HG03460 (cell line): ENCODE measurements around the gene P2RX5.

Experiments
- ATAC-seq: cut with Tn5 transposase; IDR thresholded peaks from one replicate; pipeline ENCODE4 v1.9.1; 2021; ENCODE audit not compliant: unreplicated experiment

The P2RX5 gene

DNA sequence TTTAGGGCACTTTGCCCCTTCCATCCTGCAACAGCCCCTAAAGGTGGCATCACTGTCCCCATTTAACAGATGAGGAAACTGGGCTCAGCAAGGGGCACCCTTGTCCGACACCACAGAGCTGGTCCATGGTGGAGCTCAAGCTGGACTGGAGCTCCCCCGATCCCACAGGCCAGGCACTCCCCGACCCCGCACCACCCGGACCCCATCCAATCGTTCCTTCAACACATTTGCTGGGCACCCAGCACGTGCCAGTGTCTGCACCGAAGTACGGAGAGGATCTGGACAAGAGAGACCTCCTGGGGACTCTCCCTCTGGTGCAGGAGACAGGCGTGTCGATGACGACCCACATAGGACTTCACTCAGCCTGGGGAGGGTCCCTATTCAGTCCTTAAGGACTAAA lies 13.9 kb downstream of the P2RX5 start:
- ATAC-seq, result no peak

DNA sequence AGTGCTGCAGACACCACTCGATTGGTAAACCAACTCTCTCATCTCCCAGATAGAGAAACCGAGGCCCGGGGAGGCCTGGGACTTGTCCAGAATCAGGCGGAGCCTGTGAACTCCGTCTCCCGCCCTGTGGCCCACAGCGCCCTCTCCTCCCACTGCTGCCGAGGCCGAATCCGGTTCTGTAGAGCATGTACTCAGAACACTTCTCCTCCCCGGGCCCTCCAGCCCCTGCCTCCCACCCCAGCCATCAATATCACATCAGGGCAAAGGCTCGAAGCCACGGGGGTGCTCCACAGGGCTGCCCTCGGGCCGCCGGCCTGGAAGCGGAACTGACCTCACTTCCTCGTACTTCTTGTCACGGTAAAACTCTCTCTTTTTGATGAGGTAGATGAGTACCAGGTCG lies 14.4 kb downstream of the P2RX5 start:
- no peak for ATAC-seq

DNA sequence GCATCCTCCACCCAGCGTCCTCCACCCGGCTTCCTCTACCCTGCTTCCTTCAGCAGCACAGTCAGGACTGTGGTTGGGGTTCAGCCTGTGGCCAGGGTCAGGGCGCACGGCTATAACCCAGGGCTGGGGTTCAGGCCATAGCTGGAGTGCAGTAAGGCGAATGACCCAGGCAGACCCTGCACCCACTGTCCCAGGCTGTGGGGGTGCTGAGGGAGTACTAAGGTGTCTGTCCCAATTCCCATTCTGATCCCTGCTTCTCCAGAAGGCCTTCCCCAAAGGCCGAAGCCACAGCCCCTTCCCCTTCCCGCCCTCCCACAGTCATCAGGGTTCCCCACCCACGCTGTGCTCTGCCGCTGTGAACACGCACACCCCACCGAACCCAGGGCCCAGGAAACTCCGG lies 14.9 kb downstream of the P2RX5 start:
- no peak for ATAC-seq

DNA sequence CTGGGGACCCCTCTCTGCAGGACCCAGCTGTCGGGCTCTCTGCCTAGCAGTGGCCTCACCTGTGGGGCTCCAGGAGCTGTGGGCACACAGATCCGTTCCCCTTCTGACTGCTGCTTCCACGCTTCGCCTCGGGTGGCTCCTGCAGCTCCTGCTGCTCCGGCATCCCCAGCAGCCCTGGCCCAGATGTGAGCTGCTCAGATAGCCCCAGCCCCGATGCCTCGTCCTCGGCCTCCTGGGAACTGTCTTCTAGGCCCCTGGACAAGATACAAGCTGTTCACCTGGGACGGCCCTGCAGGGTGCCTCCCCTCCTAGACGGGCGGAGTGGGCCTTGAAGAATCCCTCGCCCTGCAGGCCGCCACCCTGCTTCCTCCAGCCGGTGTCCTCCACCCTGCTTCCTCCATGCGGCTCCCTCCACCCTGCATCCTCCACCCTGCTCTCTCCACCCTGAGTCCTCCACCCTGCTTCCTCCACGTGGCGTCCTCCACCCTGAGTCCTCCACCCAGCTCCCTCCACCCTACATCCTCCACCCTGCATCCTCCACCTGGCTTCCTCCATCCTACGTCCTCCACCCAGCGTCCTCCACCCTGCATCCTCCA lies 16.3 kb downstream of the P2RX5 start:
- no peak for ATAC-seq

DNA sequence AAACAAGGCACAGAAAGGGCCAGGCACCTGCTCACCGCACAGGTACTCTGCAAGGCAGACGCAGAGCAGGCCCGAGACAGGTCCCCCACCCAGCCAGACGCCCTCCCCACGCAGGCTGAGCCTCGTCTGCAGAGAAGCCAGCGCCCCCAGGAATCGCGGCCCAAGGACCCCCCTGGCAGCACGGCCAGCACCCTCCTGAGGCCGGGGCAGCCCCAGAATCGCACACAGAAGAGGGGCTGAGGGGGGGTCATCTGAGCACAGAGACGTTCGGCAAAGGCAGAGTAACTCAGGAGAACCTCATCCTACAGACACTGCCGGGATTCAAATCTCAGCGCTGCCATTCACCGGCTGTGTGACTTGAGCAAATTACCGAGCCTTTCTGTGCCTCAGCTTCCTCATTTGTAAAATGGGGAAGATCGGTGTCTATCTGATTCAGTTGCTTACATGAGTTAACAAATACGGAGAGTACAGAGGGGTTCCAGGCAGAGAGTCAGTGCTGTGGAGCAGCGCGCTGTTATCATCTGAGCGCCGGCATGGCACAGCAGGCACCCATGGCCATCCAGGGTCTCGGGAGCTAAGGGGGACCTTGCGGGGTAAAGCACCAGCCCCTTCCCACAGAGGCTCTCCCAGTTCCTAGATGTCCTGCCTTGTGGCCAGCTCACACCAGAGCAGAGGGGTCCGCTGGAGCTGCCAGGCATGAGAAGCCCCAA lies 17.0 kb downstream of the P2RX5 start:
- ATAC-seq, result no peak

DNA sequence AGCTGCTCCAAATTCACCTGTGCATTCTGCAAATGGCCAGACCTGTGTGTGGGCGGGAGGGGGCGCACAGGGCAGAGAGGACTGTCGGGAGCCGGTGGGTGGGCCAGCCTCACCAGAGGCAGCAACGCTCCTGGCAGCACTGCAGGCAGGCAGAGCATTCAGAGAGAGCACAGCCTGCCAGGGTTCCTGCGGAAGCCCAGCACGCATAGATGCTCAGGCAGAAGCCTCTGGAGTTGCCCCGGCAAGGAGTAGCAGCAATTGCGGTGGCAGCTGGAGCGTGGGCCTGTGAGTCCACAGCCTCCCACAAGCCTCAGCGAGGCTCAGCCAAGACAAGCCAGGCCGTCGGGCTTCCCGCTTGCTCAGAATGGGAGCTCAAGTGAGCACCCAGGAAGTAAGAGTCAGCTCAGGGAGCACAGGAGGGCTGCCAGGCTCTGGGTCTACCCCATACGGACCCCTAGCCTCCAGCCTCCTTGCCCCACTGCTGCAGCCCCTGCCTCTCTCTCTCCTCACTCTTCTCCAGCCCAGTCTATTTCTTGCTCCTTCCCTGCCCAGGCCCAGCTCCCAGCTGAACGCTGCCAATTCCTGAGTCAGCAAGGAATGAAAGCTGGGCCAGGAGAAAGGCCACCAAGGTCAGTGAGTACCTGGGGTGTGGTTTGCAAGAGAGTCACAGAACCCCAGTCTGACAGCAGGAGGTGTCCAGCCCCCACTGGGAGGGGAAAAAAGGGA lies 17.7 kb downstream of the P2RX5 start:
- no peak for ATAC-seq

DNA sequence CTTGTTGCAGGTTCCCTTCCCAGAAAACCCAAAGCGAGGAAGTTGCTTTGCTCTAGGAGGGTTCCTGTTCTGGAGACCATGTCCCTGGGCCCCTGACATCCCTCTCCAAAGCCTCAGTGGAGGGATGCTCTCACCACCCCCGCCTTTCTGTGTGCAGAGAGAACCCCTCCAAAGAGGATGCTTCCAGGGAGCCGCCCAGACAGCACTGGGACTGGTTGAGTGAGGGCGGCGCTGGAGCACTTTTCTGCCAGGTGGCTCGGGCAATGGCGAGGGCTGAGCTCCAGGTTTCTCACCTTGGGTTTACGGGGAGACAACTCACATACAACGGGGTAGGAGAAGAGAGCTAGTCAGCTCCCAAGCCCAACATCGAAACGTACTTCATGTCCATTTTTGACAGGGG lies 20.1 kb downstream of the P2RX5 start:
- ATAC-seq, result no peak

DNA sequence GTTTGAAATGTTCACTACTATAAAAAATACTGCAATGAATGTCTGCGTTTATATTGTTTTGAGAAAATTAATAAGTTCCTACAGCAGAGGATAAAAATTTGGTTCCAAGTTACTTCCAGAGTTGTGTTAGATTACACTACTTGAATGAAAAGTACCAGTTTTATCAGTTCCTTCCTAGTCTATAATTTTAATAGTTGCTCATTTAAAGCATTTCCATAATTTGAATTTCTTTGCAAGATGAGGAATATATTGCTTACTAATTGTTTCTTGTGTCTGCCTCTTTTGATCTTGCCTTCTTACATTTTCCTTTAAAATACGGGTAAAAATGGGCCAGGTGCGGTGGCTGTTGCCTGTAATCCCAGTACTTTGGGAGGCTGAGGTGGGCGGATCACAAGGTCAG lies 23.4 kb downstream of the P2RX5 start:
- ATAC-seq, result no peak

DNA sequence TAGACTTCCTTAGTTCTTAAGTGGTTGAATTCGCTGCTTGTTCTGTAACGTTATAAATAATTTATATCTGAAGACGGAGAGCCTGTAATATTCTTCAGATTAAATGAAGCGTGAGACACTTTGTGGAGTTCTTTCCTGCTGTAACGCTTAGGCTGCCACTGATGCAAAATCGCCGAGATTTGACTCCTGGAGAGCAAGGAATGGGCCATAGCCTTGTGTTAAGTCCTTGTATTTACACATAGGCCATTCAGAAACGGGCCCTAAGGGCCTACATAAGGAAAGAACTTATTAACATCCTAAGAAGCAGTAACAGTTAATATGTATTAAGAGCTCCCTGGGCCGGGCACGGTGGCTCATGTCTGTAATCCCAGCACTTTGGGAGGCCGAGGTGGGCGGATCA lies 26.4 kb downstream of the P2RX5 start:
- no peak for ATAC-seq

DNA sequence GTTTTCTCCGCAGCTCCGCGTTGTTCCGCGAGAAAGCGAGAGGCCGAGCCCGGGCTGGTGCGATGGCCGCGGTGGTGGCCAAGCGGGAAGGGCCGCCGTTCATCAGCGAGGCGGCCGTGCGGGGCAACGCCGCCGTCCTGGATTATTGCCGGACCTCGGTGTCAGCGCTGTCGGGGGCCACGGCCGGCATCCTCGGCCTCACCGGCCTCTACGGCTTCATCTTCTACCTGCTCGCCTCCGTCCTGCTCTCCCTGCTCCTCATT lies 26.9 kb downstream of the P2RX5 start:
- ATAC-seq, result peak; percentile 3

DNA sequence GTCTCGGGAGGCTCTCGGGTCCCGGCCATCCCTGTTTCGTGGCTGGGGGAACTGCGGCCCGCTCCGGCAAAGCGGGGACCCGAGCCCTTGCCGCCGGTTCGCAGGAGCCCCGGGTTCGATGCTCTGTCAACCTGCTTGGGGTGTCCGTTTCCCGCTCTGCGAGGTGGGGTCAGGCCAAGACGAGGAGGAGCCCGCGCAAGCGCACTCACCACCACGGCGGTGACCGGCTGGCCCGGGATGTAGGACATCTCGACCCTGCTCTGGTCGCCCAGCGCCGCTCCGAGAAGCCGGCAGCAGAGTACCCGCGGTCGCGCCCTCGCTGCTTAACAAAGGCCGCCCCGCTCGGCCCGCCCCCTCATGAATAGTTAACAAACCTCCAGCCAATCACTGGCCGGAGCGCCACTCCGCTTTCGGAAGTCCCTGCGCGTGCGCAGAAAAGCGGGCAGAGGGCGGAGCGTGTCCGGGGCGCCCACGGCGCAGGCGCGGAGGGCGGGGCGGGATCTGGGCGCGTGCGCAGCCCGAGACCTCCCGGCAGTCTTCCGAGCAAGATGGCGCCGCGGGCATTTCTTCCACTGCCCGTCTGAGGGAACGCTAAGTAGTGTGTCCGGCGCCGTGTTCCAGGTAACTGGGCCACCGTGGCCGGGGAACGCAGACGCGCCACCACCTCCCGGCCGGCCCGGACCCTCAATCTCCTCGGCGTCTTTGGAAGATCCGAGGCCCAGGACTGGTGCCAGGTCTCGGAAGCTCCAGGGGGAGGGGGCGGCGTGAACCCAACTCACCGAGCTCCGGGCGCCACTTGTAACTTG lies 27.5 kb downstream of the P2RX5 start, which contains the start of the genes EMC6 and TAX1BP3:
Gene EMC6, plus strand, starts transcription at position 534 of the 806 bp plus-strand sequence. CDS start 335 bp downstream, outside the sequence.
Gene TAX1BP3, minus strand, starts transcription at position 300 of the 806 bp plus-strand sequence. Its CDS starts 52 bp downstream, at position 248.
- ATAC-seq, result peak; percentile 86

DNA sequence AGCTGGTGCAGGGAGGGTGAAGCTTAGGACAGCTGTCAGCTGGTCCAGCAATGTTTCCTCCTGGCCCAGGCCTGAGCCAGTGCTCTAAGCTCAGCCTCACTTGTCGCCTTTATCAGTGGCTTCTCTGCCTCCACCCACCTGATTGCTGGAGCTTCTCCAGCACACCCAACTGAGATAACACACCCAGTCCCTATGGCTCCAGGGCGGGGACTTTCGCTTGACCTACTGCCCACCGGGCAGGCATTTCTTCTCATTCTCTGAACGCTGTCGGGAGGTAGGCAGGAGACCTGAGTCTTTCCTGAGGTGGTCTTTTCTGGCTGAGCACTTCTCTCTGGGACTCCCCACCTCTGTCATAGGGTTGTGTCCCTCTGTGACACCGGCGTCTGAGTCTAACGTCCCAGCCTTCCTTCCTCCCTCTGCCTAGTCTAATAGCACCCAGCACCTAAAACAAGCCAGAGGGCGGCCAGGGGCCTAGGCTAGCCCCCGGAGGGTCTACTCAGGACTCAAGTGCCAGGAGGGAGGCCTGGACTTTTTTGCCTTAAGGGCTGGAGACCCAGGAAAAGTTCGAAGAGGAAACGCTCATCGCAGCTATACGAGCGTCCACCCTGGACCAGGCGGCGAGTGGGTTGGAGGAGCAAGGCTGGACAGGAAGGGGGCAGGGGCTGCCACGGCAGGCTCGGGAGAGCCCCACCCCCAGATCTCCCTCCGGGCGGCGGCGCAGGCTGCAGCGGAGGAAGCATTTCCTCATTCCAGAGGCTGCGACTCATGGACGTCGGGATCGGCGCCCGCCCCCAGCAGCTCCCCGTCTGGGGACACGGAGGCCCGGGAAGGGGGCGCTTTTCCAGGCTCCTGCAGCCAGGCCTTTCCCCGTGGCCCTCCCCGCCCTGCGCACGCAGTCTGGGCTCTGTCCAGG lies 28.3 kb downstream of the P2RX5 start:
- ATAC-seq, result peak; percentile 8

DNA sequence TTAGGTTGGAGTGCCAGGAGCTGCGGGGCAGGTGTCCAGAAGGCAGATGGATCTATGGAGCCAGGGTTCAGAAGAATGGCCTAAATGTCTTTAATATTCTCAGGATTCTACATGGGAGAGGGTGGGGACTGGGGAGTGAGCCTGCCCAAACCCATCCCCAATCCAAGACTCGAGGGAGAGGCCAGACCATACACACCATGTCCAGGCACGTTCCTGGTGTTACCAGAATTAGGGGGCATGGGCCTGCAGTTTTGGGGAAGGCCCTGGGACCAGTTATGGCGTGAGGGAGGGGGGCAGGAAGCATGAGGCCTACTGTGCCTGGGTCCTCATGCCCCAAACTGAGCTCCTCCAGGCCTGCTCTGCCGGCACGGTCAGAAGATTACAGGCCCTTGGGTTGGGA lies 29.4 kb downstream of the P2RX5 start:
- ATAC-seq, result no peak

DNA sequence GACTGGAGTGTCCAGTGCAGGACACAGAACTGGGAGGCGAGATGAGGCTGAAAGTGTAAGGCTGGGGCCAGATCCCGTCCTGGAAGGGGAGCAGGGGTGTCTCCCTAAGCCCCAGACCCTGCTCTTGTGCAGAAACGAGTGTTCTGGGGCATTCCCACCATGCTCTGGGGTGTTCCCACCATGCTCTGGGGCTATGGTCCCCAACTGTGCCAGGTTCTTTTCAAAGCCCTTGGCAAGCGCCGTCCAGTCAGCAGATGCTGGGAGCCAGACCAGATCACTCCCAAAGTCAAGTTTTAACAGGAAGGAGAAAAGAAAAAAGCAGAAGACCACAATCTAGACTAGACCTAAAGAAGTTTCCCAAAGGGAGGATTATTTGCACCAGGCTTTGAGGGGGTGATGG lies 30.1 kb downstream of the P2RX5 start:
- no peak for ATAC-seq

DNA sequence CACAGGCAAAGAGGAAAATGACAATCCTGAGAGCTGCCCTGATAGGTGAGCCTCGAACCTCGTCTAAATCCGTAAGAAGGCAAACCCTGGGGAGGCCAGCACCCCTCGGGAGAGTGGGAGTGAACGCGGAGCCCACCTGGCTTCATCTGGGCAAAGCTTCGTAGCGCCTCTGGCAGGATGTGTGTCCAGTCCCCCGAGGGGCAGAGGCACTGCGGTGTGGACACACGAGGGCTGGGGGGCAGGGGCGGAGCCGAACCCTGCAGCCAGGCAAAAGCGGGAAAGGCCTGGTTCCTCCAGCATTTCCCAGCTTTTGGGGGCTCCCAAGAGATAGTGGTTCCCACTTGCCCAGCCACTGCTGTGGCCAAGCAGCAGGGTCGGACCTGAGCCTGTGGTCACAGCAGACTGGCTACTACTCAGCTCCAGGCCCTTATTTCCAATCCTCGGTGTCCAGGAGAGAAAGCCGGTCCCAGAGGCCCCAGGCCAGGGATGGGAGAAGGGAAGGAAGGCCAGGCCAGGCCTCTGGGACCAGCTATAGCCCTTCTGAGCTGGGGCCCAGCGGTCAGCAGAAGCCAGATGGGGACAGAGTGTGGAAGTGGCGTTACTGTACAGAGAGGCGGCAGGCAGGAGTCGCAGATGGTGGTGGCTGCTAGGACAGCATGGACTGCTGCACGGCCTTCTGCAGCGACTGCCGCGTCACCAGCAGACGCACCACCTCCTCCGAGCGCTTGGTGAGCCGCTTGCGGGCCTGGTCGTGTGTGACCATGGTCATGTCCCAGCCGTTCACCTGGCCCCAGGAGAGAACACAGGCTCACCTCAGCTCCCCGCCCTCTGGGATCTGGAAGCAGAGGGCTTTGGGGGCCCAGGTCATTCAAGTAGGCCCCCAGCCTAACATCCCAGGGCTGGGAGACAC lies 32.6 kb downstream of the P2RX5 start:
- ATAC-seq, result no peak

DNA sequence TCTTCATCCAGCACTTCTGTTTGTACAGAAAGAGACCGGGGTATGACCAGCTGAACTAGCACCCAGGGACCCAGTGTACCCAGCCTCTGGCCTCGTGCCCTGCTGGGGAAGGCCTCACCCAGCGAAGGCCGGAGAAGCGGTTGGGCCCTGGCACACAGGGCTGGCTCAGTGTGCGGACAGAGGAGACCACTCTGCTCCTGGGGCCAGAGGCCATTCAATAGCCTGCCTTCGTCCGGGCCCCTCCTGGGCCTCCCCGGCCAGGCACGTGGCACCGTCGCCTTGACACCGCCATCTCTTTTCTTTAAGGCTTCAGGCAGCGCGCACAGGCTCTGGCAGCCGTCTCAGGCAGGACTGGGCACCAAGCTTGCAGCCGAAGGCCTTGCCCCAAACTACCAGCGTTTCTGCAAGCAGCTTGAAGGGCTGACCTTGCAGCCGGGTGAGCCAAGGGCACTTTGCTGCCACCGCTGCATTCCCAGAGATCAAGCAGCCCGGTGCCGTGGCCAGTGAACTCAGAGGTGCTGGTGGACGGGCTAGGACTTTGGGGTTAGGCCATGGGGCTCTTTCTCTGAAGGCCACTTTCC lies 35.6 kb downstream of the P2RX5 start:
- ATAC-seq, result no peak

DNA sequence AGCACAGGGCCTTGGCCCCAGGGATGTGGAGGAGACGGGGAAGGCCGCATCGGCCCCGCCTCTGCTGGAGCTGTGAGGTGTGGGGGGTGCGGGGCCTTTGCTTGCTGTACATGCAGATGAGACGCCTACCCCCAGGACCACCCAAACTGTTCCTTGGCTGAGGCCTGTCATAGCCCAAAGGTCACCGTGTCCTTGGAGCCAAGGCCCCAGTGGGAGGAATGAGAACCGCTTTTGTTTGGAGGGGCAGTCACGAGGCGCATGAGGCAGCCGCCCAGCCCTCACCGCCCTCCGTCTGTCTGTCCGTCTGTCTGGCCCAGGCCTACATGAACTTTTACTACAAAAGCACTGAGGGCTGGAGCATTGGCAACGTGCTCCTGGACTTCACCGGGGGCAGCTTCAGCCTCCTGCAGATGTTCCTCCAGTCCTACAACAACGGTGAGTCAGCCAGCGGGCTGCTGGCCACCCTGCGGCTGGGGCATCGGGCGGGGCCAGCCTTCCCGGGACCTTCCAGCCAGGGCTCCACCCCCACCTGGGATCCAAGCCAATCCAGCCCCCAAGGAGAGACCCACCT lies 36.3 kb downstream of the P2RX5 start:
- no peak for ATAC-seq

DNA sequence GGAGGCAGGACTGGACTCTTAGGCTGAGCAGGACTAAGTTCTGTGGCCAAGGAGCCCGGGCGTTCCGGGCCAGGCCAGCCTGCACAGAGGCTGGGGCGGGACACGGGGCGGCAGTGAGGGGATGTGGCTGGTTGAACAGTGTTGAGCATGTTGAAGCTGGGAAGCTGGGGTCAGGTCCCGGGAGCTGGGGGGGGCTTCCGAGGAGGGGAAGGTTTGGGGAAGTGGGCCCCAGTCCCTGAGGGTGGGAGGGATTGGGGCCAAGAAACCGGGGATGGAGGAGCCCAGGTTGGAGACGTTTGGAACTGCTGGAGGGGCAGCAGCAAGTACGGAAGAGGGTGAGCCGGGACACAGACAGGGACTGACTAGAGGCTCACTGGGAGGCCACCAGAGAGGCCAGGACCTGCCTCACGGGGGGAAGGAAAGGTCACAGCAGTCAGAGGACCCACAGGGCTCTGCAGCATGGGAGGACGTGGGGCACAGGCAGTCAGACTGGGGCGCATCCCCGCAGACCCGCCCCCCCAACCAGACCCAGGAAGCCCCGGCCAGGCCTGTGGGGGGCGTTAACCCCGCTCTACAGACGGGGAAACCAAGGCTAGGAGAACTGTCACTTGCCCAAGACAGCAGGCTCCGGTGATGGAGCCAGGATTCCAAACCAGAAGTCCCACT lies 37.0 kb downstream of the P2RX5 start:
- ATAC-seq, result no peak
